HL-60 (cell line): Measurements from ENCODE around the gene ZNF621.

Experiments used
- GABPA ChIP-seq: IDR thresholded peaks from 2 replicates; pipeline ENCODE4 v1.6.1; 2012; ENCODE audit warnings: low read depth
- POLR2AphosphoS5 ChIP-seq: IDR thresholded peaks from 2 replicates; pipeline ENCODE4 v1.6.1; 2012; ENCODE audit warnings: low read depth
- SPI1 ChIP-seq: IDR thresholded peaks from 2 replicates; pipeline ENCODE4 v1.6.1; 2012; ENCODE audit warnings: low read depth, mild to moderate bottlenecking, borderline replicate concordance
- TF ChIP-seq, protein P1 (sequence below): IDR thresholded peaks from one replicate; pipeline ENCODE4 v1.5.1; 2011; ENCODE audit warnings: low read length, control low read depth, inconsistent platforms; ENCODE audit not compliant: insufficient read depth
- TF ChIP-seq, protein P2 (sequence below): IDR thresholded peaks from 2 replicates; pipeline ENCODE4 v1.6.1; 2012; ENCODE audit warnings: low read depth; ENCODE audit not compliant: insufficient replicate concordance

GRCh38 chr3:40576396-40576795 lies 51.6 kb downstream of the ZNF621 start:
- TF ChIP-seq, protein P1, sequence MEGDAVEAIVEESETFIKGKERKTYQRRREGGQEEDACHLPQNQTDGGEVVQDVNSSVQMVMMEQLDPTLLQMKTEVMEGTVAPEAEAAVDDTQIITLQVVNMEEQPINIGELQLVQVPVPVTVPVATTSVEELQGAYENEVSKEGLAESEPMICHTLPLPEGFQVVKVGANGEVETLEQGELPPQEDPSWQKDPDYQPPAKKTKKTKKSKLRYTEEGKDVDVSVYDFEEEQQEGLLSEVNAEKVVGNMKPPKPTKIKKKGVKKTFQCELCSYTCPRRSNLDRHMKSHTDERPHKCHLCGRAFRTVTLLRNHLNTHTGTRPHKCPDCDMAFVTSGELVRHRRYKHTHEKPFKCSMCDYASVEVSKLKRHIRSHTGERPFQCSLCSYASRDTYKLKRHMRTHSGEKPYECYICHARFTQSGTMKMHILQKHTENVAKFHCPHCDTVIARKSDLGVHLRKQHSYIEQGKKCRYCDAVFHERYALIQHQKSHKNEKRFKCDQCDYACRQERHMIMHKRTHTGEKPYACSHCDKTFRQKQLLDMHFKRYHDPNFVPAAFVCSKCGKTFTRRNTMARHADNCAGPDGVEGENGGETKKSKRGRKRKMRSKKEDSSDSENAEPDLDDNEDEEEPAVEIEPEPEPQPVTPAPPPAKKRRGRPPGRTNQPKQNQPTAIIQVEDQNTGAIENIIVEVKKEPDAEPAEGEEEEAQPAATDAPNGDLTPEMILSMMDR, result no peak
- TF ChIP-seq GABPA, result no peak
- TF ChIP-seq POLR2AphosphoS5, result no peak
- TF ChIP-seq, protein P2, sequence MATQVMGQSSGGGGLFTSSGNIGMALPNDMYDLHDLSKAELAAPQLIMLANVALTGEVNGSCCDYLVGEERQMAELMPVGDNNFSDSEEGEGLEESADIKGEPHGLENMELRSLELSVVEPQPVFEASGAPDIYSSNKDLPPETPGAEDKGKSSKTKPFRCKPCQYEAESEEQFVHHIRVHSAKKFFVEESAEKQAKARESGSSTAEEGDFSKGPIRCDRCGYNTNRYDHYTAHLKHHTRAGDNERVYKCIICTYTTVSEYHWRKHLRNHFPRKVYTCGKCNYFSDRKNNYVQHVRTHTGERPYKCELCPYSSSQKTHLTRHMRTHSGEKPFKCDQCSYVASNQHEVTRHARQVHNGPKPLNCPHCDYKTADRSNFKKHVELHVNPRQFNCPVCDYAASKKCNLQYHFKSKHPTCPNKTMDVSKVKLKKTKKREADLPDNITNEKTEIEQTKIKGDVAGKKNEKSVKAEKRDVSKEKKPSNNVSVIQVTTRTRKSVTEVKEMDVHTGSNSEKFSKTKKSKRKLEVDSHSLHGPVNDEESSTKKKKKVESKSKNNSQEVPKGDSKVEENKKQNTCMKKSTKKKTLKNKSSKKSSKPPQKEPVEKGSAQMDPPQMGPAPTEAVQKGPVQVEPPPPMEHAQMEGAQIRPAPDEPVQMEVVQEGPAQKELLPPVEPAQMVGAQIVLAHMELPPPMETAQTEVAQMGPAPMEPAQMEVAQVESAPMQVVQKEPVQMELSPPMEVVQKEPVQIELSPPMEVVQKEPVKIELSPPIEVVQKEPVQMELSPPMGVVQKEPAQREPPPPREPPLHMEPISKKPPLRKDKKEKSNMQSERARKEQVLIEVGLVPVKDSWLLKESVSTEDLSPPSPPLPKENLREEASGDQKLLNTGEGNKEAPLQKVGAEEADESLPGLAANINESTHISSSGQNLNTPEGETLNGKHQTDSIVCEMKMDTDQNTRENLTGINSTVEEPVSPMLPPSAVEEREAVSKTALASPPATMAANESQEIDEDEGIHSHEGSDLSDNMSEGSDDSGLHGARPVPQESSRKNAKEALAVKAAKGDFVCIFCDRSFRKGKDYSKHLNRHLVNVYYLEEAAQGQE, result no peak
- TF ChIP-seq SPI1, result no peak
